SH-SY5Y (cell line): ENCODE results near the gene ZNF488.

Source experiments
- GATA2 ChIP-seq: IDR thresholded peaks from 2 replicates; pipeline ENCODE4 v1.6.1; 2011; ENCODE audit warnings: mild to moderate bottlenecking, low read depth, low read length
- GATA3 ChIP-seq: IDR thresholded peaks from 2 replicates; pipeline ENCODE4 v1.6.1; 2011; ENCODE audit warnings: low read depth, mild to moderate bottlenecking, low read length, moderate library complexity

ZNF488 gene

DNA sequence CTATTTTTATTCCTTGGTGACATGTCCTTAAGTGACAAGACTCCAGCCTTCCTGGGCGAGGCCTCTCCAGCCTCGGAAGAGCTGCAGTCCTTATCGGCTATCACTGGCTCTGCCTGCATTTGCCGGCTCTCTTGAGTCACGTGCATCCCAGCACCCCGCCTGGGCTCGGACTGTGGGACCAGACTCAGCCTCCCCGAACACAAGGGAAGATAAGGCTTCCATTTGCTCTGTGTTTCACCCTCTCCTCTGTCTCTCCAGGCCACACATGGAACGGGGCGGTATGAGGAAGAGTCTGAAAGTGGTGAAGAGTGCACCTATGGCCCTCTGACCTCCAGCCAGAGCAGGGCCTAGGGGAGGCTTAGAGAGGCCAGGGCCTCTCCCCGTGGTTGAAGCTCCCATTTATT, 57.2 kb downstream of the ZNF488 start:
- TF ChIP-seq GATA3: no peak
- TF ChIP-seq GATA2: no peak

DNA sequence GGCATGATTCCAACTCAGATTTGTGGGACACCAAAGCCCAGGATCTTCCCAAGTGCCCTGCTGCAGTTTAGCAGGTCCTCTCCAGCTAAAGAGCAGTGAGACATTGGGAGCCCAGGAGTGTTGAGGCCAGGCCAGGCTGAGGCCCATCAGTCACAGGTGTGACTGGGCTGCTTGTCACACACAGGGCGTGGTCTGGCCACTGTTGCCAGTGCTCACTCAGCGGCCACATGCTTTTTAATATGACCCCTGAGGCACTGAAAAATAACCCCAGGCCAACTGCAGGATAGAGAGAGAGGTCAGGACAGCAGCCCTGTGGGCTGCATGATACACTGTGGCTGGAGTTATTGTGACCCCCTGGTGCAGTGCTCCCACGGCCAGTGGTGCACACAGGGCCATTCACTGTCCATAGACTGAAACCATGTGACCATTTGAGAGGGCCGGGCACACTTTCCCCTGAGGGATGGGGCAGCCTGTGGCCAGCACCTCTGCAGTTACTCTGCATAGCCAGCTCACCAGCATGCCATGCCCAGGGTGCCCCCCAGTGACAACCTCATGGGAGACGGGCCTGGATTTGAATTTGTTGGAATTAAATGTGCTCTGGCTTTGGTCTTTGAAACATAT, 57.7 kb downstream of the ZNF488 start:
- no peak for TF ChIP-seq GATA2
- TF ChIP-seq GATA3: no peak

DNA sequence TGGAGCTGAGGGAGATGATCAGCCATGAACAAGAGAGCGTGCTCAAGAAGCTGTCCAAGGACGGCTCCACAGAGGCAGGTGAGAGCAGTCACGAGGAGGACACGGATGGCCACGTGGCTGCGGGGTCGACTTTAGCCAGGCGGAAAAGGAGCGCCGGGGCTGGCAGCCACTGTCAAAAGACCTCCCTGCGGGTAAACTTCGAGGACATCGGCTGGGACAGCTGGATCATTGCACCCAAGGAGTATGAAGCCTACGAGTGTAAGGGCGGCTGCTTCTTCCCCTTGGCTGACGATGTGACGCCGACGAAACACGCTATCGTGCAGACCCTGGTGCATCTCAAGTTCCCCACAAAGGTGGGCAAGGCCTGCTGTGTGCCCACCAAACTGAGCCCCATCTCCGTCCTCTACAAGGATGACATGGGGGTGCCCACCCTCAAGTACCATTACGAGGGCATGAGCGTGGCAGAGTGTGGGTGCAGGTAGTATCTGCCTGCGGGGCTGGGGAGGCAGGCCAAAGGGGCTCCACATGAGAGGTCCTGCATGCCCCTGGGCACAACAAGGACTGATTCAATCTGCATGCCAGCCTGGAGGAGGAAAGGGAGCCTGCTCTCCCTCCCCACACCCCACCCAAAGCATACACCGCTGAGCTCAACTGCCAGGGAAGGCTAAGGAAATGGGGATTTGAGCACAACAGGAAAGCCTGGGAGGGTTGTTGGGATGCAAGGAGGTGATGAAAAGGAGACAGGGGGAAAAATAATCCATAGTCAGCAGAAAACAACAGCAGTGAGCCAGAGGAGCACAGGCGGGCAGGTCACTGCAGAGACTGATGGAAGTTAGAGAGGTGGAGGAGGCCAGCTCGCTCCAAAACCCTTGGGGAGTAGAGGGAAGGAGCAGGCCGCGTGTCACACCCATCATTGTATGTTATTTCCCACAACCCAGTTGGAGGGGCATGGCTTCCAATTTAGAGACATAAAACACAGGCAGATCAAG, 58.5 kb downstream of the ZNF488 start:
- TF ChIP-seq GATA3: no peak
- TF ChIP-seq GATA2: no peak

DNA sequence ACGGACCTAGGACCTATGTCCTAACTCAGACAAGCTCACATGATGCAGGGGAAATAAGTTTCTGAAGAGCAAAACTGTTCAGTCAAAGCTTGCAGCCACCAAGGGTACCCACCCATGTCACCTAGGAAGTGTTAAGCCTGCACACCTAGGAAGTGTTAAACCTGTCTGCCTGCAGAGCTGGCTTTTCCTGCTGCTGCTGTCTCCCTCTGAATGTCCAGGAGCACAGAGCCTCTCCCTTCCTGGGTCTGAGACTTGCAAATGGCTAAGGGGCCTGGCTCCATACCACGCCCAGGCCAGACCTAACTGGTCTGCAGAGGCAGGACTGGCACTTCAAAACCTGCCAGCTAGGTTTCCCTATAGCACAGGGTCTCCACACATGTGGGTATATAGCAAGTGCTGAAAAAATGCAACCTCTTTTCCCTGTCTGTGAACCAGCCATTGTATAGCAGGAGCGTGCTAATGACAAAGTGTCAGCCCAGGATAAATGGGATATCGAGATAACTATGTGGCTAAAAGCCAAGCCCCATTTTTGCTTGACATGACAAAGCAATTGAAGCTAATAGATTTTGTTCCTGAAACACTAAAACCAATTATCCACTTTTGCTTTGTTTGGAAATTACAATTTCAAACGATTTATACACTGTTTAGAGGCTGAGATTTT, 60.3 kb downstream of the ZNF488 start:
- TF ChIP-seq GATA2 (no peak), GATA3 (no peak)

DNA sequence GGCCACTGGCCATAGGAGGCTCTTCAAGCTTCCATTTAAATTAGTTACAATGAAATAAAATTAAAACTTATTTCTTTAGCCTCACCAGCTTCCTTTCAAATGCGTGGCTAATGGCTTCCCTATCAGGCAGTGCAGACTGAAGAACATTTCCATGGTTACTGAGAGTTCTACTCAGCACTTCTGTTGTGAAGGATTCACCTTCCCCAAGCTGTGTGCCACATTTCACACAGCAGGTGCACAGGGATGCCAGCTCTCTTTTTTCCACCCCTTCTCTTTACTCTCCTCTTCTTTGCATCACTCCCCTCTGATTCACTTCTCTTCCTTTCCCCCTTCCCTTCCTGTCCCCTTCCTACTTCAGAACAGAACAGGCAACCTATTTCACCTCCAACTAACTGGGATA, 61.0 kb downstream of the ZNF488 start:
- no peak for TF ChIP-seq GATA3
- no peak for TF ChIP-seq GATA2

DNA sequence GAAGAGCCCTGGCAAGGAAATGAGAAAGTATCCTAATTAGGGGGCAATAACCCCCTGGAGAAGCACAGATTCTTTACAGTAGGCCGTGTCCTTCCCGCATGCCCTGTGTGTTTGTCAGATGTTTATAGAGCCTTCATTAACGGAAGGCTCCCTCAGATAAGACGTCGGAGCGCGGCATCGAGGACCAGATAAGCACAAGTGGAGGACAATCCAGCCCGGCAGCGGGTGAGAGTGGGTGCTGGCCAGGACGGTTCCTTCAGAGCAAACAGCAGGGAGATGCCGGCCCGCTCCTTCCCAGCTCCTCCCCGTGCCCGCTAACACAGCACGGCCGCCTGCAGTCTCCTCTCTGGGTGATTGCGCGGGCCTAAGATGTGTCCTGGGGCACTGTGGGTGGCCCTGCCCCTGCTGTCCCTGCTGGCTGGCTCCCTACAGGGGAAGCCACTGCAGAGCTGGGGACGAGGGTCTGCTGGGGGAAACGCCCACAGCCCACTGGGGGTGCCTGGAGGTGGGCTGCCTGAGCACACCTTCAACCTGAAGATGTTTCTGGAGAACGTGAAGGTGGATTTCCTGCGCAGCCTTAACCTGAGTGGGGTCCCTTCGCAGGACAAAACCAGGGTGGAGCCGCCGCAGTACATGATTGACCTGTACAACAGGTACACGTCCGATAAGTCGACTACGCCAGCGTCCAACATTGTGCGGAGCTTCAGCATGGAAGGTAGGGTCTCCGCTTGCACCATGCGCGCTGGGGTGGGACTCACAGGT, 61.6 kb downstream of the ZNF488 start, which contains the start of gene GDF2:
GDF2 (plus strand) TSS at position 155 of the 762 bp plus-strand sequence; CDS start at position 370, 215 bp downstream.
- no peak for TF ChIP-seq GATA2
- no peak for TF ChIP-seq GATA3

DNA sequence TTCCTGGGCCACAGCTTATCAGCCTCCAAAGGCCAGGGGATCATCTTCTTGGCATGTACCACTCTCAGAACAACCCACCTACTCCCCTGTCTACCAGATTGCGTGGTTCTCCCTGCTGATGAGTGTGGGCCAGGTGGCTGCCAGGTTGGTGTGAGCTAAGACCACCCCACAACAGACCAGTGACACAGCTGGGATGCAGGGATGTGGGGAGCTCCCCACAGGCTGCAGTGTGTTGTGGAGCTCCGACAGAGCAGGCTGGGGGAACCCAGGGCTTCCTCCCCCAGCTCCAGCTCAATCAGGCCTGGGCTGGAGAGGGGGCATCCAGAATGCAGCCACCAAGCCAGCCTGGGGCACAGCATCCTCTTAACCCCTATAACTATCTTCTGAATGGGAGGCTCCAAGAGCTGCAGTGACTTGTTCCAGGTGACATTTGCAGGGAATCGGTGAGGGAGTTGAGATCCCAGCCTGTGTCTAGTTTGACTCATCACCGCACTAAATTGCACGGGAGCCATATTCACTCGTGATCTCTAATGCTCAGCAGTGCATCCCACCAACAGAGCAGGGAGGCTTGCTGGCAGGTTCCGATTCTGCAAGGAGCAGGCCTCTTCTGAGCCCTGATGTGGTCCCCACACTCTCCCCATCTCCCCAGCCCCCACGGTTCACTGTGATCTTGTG, 62.4 kb downstream of the ZNF488 start:
- TF ChIP-seq GATA2: no peak
- no peak for TF ChIP-seq GATA3

DNA sequence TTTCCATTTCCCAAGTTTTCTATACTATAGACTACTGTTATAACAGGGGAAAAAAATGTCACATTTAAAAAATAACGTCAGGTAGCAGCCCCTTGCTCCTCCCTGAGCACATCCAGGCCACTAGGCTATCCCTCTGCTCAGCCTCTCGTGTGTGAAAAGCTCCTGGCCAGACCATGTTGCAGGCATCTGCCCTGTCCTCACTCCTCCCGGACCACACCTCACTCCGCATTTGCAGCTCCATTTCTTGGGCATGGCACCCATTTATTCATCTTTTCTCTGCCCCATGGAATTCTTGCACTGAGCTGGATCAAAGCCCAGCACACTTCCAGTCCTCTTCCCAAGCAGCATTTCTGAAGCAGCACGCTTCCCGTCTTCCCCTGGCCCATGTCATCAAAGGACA, 63.3 kb downstream of the ZNF488 start:
- TF ChIP-seq GATA3 (no peak), GATA2 (no peak)

DNA sequence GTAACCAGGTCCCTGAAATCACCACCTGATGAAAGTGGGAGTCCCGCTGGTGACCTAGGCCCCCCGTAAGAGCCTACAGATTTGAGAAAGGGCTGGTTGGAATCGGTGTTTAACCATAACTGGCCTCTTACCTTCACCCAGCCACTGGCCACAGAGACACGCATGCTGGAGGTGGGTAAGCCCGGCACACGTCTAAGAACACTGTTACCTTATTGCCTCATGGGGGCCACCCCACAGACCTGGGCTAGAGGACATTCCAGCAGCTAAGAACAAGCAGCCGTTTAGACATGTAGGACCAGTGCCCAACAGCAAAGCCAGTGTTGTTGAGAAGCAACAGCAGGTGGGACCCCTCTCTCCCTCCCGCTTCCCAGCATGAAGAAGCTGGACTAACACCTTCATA, 64.3 kb downstream of the ZNF488 start:
- TF ChIP-seq GATA3 (no peak), GATA2 (no peak)

DNA sequence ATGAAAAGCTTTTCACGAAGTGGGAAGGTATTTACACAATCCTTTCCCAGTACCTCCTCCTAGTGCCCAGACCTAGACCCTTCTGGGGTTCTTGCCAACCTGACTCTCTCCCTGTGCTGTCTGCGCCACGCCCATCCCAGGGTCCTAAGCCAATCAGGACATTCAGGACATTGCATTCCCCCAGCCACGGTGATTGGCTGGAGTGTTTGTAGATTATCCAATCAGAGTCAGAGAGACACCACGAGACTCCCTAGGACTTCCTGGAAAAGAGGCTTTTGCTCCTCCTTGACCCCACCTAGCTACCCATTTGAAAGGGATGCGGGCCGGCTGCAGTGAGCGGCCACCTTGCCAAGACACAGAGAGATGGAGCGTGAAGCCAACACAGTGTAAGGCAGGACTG, 65.4 kb downstream of the ZNF488 start:
- TF ChIP-seq GATA3 (no peak), GATA2 (no peak)

DNA sequence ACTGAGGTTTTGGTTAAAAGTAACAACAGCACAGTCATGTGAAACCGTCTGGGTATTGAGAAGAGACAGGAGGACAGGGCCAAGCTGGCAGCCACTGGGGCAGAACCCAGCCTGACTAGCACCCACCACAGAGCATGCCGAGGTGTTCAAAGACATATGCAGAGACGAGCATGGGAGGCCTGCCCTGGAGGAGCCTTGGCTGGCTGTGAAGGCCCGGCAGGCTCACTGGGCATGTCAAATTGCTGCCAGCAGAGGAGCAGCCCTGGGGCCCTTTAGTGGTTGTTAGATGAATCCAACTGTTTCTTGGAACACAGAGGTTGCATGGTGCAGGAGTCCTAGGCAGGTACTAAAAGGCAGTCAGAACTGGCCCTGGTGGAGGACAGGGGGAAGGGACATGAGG, 66.8 kb downstream of the ZNF488 start:
- no peak for TF ChIP-seq GATA3
- TF ChIP-seq GATA2: no peak

DNA sequence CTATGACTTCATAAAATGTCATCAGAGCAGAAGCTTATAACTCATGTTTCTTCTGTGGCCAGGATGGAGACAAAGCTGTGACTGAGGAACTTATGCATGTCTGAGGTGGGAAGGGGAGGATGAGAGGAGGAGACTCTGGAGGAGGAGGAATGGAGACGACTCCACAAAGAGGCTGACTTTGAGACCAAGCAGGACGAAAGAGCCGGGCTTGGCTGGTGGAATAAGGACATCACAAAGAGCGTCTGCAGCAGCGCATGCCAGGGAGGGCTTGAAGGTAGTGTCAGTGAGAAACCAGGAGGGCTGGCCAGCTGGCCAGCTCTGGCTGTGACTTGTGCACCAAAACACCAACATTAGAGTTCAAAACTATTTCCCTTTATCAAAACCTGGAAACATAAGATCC, 68.0 kb downstream of the ZNF488 start:
- TF ChIP-seq GATA3: no peak
- no peak for TF ChIP-seq GATA2
